ENCODE measurements around the gene APBA2.
A peak's percentile ranks its signal among the peaks of the same experiment; 100 is the strongest.

Gene APBA2

GRCh38 chr15:28917791-28918140, 32.0 kb downstream of the APBA2 start:
- peak; percentile 49 for DNase-seq

- DNase-seq: peak; percentile 95
Measured at GRCh38 chr15:28918141-28918983, 32.6 kb downstream of the APBA2 start.

GRCh38 chr15:28919201-28919635, 33.4 kb downstream of the APBA2 start:
- DNase-seq: peak; percentile 81

GRCh38 chr15:28919679-28920655, 34.2 kb downstream of the APBA2 start:
- DNase-seq: no peak

DNA sequence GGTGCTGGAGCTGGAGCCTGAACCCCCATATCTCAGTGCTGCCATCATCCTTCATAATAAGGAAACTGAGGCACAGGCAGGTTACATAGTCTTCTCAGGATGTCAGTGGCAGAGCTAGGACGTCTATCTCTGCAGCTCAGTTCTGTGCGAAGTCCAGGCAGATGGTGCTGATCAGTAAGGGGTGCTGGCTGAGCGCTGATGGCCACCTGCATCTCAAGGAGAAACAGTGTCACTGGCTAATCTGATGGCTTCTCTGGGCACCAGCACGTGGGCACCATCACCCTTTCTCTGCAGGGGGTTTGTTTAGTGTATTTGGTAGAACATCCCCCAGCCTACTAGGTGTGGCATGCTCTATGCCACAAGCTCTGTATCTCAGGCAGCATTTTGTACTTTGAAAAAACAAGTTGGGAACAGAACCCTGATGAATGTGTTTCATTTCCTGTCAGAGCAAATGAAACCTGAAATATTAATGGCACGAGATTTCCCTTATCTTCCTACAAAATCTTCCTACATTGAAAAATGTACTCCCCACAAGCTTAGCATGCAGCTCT, 35.1 kb downstream of the APBA2 start:
- no peak for DNase-seq

- no peak for DNase-seq
Measured at GRCh38 chr15:28921336-28921735, 35.6 kb downstream of the APBA2 start.

- peak; percentile 39 for DNase-seq
Measured at GRCh38 chr15:28921919-28922706, 36.3 kb downstream of the APBA2 start.

- no peak for DNase-seq
Measured at GRCh38 chr15:28922707-28923012, 36.9 kb downstream of the APBA2 start.

GRCh38 chr15:28923726-28924280, 38.0 kb downstream of the APBA2 start:
- DNase-seq: no peak

- no peak for DNase-seq
Measured at GRCh38 chr15:28927043-28927442, 41.3 kb downstream of the APBA2 start.

- DNase-seq: no peak
Measured at GRCh38 chr15:28929200-28929599, 43.4 kb downstream of the APBA2 start.

GRCh38 chr15:28930011-28930410, 44.2 kb downstream of the APBA2 start:
- DNase-seq: no peak

DNA sequence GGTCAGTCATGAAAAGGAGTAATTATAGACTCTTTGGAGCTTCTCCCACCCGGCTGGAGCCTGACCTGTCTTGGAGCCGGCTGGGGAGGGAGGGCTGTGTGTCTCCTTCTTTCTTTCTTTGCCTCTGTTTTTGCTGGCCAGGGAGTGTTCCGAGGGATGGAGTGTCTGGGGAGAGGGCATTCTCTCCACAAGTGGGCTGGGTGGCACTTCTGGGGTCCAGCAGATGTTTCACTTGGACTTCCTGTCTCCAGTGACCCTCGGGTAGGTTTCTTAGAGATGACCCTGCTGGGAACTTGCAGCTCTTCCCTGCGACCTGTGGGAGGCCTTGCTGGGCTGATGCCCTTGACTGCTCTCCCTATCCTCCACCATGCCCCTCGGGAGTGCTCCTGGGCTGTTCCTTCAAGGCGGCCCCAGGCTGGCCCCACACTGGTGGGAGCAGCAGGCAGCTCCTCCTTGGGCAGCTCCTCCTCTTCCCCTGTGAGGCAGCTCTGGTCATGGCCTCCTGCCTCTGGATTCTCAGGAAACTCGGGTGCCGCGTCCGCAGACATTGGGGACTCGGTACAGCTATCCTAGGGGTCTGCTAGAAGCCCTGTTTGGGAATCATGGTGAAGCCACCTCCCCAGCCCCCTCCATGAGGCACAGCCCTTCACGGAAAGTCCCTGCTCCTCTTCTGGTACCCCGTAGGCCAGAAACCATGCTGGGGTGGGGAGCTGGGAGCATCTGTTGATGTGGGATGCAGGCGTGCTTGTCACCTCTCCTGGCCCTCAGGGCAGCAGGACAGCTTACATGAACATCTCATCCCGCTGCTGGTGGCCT, 44.9 kb downstream of the APBA2 start:
- no peak for DNase-seq

- no peak for DNase-seq
Measured at GRCh38 chr15:28931828-28932227, 46.1 kb downstream of the APBA2 start.

DNA sequence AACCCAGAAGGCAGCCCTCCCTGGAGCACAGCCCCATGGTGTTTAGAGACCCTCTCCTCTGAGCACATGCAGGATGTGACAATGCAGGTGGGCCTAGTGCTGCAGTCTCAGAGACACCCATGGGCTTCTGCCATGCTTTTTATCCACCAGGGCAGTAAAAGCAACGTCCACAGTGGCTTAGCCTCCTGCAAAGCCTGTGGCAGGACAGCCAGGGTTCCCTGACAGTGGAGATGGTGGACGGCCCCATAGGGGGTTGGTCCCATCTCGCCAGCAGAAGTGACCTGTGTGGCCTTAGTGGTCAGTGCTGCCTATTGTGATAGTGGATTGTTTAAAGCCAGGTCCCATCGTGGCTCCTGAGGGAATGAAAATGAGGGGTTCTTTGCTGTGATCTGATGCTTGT, 46.6 kb downstream of the APBA2 start:
- DNase-seq: no peak

DNA sequence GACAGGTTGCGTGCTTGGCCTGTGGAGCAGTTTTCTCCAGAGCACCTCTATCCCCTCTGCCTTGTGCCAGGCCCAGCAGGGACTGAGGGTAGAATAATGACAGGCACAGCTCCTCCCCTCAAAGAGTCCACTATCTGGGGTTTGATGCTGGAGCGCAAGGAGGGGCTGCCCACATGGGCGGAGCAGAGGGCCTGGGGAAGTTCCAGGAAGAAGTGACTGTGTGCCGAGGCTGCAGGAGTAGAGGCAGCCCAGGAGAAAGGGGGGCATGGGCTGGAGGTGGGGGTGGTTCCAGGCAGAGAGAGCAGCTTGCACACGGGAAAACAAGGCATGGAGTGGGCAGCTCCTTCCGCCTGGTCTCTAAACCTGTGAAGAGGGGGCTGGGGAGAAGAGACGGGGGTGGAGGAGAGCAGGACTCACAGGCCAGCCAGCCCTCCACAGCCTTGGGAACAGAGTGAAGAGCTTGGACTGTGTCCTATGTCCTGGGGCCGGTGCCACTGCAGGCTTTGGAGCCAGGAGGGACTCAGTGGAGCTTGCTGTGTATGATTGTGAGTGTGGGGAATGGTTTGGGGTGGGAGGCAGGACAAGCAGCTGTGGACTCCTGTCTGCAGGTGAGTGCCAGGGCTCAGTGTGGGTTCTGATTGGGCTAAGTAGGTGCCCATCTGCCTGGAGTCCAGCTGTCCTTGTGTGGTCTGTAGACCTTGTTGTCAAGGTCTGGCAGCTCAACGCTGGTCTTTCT, 48.1 kb downstream of the APBA2 start:
- peak; percentile 21 for DNase-seq

DNA sequence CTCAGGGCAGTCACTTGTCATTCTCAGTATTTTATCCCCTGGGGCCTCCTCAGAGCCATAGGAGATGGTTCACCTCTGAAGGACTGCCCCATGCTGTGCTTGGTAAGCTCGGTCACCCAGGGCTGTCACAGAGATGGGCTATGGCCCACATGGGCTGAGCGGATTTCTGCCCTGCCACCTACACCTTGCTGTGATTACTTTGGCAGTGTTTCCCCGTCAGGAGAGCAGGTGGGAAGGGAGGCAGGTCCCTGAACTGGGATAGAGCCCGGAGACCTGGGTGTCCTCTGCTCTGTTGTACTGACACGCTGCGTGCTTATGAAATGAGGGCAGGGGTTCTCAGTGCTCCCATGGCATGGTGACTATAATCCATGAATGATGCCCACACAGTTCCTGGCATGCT, 48.9 kb downstream of the APBA2 start:
- DNase-seq: no peak

DNA sequence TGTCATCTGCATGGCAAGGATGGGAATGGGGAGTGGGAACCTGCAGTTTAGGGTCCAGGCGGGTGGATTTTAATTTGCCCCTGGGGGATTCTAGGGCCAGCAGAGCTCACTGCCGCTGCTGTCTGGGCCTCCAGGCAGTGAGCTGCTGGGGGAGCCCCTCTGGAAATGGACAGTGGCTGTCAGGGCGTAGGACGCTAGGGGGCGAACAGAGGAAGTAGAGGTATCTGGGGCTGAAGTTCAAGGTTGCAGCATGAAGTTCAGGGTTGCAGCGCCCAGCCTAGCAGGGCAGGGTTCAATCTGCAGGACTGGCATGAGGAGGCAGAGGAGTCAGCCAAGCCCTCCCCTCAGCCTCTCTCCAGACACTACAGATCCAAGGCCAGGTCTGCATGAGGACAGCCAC, 49.5 kb downstream of the APBA2 start:
- no peak for DNase-seq

GRCh38 chr15:28936081-28936480, 50.3 kb downstream of the APBA2 start:
- DNase-seq: no peak

GRCh38 chr15:28936481-28936881, 50.7 kb downstream of the APBA2 start:
- no peak for DNase-seq

- no peak for DNase-seq
Measured at GRCh38 chr15:28937271-28937670, 51.5 kb downstream of the APBA2 start.
